Measurements from ENCODE around the gene MAFG.

Gene MAFG

DNA sequence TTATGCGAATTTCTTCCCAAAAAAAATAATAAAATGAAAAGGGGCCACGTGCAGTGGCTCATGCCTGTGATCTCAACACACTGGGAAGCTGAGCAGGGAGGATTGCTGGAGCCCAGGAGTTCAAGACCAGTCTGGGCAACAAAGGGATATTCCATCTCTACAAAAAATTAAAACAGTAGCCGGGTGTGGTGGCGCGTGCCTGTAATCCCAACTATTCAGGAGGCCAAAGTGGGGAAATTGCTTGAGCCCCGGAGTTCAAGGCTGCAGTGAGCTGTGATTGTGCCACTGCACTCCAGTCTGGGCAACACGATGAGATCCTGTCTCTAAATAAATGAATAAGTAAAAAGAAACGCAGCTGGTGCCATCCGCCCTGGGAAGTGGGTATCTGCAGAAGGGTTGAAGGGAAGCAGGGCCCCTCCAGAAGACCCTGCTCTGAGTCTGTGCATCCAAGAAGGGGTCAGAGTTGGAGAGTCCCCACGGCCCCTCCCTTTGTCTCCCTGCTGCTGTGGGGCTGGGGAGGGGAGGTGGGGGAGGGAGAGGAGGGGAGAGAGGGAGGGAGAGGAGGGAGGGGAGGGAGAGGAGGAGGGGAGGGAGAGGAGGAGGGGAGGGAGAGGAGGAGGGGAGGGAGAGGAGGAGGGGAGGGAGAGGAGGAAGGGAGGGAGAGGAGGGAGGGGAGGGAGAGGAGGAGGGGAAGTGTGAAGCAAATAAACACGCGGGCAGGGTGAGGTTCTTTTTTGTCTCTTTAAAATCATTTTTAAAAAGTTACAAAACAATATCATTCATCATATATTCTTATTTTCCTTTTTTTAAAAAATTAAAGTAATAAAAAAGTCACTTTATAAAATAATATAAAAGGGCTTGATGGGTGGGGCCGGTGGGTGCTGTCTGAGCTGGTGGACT is 24.5 kb upstream of the MAFG start:
- no peak for ATAC-seq
- TF ChIP-seq ESRRG (CRISPR knock-in tag; IDR thresholded peaks at IDR 0.05) (no peak), ISL1 (CRISPR knock-in tag; IDR thresholded peaks at IDR 0.05) (no peak), ZFP30 (CRISPR knock-in tag; IDR thresholded peaks at IDR 0.05) (no peak)
- TF ChIP-seq, protein P1, sequence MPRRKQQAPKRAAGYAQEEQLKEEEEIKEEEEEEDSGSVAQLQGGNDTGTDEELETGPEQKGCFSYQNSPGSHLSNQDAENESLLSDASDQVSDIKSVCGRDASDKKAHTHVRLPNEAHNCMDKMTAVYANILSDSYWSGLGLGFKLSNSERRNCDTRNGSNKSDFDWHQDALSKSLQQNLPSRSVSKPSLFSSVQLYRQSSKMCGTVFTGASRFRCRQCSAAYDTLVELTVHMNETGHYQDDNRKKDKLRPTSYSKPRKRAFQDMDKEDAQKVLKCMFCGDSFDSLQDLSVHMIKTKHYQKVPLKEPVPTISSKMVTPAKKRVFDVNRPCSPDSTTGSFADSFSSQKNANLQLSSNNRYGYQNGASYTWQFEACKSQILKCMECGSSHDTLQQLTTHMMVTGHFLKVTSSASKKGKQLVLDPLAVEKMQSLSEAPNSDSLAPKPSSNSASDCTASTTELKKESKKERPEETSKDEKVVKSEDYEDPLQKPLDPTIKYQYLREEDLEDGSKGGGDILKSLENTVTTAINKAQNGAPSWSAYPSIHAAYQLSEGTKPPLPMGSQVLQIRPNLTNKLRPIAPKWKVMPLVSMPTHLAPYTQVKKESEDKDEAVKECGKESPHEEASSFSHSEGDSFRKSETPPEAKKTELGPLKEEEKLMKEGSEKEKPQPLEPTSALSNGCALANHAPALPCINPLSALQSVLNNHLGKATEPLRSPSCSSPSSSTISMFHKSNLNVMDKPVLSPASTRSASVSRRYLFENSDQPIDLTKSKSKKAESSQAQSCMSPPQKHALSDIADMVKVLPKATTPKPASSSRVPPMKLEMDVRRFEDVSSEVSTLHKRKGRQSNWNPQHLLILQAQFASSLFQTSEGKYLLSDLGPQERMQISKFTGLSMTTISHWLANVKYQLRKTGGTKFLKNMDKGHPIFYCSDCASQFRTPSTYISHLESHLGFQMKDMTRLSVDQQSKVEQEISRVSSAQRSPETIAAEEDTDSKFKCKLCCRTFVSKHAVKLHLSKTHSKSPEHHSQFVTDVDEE (CRISPR knock-in tag; IDR thresholded peaks at IDR 0.05), result no peak
- TF ChIP-seq, protein P2, sequence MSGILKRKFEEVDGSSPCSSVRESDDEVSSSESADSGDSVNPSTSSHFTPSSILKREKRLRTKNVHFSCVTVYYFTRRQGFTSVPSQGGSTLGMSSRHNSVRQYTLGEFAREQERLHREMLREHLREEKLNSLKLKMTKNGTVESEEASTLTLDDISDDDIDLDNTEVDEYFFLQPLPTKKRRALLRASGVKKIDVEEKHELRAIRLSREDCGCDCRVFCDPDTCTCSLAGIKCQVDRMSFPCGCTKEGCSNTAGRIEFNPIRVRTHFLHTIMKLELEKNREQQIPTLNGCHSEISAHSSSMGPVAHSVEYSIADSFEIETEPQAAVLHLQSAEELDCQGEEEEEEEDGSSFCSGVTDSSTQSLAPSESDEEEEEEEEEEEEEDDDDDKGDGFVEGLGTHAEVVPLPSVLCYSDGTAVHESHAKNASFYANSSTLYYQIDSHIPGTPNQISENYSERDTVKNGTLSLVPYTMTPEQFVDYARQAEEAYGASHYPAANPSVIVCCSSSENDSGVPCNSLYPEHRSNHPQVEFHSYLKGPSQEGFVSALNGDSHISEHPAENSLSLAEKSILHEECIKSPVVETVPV (CRISPR knock-in tag; IDR thresholded peaks at IDR 0.05), result no peak

DNA sequence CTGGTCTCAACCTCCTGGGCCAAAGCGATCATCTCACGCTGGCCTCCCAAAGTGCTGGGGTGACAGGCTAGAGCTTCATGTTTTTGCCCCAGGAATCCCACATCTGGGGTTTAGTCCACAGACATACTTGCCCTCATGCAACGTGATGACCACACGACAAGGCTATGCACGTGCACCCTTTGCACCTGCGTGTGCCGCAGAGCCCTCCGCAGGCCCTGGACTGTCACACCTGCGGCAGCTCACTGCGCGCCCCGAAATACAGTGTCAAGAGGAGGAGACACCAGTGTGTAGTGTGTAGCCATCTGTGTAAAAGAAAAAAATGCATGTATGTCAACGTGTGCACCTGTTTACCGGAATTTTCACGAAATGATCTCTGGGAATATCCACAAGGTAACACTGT is 23.0 kb upstream of the MAFG start:
- TF ChIP-seq, protein P2 (CRISPR knock-in tag; IDR thresholded peaks at IDR 0.05), result no peak
- TF ChIP-seq BACH2 (CRISPR knock-in tag; IDR thresholded peaks at IDR 0.05; ENCODE audit: borderline replicate concordance) (no peak), PPARA (CRISPR knock-in tag; IDR thresholded peaks at IDR 0.05; ENCODE audit: borderline replicate concordance) (no peak), ZNF8 (CRISPR knock-in tag; IDR thresholded peaks at IDR 0.05) (no peak), ZC3H10 (CRISPR knock-in tag; IDR thresholded peaks at IDR 0.05) (no peak), ZNF70 (CRISPR knock-in tag; IDR thresholded peaks at IDR 0.05) (no peak), TCF4 (CRISPR knock-in tag; IDR thresholded peaks at IDR 0.05; ENCODE audit: borderline replicate concordance) (no peak), ESRRG (CRISPR knock-in tag; IDR thresholded peaks at IDR 0.05) (no peak), ZNF565 (CRISPR knock-in tag; conservative IDR thresholded peaks at IDR 0.05; ENCODE audit: low read depth) (no peak), ISL1 (CRISPR knock-in tag; IDR thresholded peaks at IDR 0.05) (no peak), TOX (CRISPR knock-in tag; IDR thresholded peaks at IDR 0.05; ENCODE audit: borderline replicate concordance) (no peak), RARB (CRISPR knock-in tag; IDR thresholded peaks at IDR 0.05) (no peak), OSR1 (CRISPR knock-in tag; IDR thresholded peaks at IDR 0.05) (no peak), ZFP30 (CRISPR knock-in tag; IDR thresholded peaks at IDR 0.05) (no peak), SNAI2 (CRISPR knock-in tag; IDR thresholded peaks at IDR 0.05) (no peak), ZFP3 (CRISPR knock-in tag; IDR thresholded peaks at IDR 0.05) (no peak)
- TF ChIP-seq, protein P3, sequence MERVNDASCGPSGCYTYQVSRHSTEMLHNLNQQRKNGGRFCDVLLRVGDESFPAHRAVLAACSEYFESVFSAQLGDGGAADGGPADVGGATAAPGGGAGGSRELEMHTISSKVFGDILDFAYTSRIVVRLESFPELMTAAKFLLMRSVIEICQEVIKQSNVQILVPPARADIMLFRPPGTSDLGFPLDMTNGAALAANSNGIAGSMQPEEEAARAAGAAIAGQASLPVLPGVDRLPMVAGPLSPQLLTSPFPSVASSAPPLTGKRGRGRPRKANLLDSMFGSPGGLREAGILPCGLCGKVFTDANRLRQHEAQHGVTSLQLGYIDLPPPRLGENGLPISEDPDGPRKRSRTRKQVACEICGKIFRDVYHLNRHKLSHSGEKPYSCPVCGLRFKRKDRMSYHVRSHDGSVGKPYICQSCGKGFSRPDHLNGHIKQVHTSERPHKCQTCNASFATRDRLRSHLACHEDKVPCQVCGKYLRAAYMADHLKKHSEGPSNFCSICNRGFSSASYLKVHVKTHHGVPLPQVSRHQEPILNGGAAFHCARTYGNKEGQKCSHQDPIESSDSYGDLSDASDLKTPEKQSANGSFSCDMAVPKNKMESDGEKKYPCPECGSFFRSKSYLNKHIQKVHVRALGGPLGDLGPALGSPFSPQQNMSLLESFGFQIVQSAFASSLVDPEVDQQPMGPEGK (CRISPR knock-in tag; IDR thresholded peaks at IDR 0.05; ENCODE audit: borderline replicate concordance), result no peak
- TF ChIP-seq, protein P1 (CRISPR knock-in tag; IDR thresholded peaks at IDR 0.05), result no peak
- TF ChIP-seq, protein P4, sequence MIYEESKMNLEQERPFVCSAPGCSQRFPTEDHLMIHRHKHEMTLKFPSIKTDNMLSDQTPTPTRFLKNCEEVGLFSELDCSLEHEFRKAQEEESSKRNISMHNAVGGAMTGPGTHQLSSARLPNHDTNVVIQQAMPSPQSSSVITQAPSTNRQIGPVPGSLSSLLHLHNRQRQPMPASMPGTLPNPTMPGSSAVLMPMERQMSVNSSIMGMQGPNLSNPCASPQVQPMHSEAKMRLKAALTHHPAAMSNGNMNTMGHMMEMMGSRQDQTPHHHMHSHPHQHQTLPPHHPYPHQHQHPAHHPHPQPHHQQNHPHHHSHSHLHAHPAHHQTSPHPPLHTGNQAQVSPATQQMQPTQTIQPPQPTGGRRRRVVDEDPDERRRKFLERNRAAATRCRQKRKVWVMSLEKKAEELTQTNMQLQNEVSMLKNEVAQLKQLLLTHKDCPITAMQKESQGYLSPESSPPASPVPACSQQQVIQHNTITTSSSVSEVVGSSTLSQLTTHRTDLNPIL (CRISPR knock-in tag; IDR thresholded peaks at IDR 0.05; ENCODE audit: low read depth), result no peak
- no peak for ATAC-seq
